Measurements from ENCODE around the gene TNFRSF1B.
A peak's percentile ranks its signal among the peaks of the same experiment; 100 is the strongest.

The TNFRSF1B gene

DNA sequence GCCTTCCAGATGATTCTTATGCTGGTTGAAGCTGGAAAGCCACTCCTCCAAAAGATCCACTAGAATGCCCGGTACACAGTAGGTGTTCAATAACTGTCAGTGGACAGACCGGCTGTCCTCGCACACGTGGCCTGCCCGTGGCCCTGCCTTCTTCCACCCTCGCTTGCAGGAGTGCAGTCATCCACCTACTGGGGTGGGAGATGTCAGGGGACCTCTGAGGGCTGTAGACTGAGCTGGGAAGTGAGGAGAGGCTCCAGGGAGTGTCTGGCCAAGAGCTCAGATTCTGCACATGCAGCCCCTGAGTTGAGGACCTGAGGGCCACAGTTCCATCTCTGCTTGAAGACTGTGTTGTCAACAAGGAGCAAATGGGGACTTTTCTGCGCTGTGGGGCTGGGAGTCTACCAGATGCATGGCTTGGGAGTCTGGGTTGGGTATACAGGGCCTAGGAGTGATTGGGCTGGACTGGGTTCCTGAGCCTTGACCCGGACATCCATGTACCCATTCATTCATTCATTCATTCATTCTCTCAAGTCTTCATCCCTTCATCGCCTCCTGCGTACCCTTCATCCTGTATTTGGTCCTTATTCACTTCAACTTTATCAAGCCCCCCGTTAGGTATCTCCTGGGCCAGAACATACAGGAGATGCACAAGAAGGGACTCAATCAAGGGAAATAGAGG, 4.2 kb upstream of the TNFRSF1B start:
- H3K36me3 ChIP-seq (ENCODE audit: insufficient read depth, low read length), result no peaks in the 10 kb centered on the region
- WGBS, result 97% methylated on average over 11 of the region's 11 CpGs
- H3K27me3 ChIP-seq (ENCODE audit: insufficient read depth, low read length), result peaks cover 29% of the 10 kb centered on the region
- no peaks in the 10 kb centered on the region for H3K9me3 ChIP-seq (ENCODE audit: insufficient read depth, low read depth, low read length)
- H3K27ac ChIP-seq (ENCODE audit: low read depth, low read length), result no peak overlapping the region
- peaks cover 12% of the 10 kb centered on the region for H3K4me1 ChIP-seq (ENCODE audit: insufficient read depth, low read length)
- no peak overlapping the region for H3K4me3 ChIP-seq (ENCODE audit: low read length)
- H3K9ac ChIP-seq (ENCODE audit: low read depth, low read length), result no peak overlapping the region

- H3K9ac ChIP-seq (ENCODE audit: low read depth, low read length), result no peak overlapping the region
- H3K36me3 ChIP-seq (ENCODE audit: insufficient read depth, low read length), result no peaks in the 10 kb centered on the region
- peaks cover 7% of the 10 kb centered on the region for H3K4me1 ChIP-seq (ENCODE audit: insufficient read depth, low read length)
- H3K4me3 ChIP-seq (ENCODE audit: low read length), result no peak overlapping the region
- H3K27me3 ChIP-seq (ENCODE audit: insufficient read depth, low read length), result peaks cover 36% of the 10 kb centered on the region
- H3K27ac ChIP-seq (ENCODE audit: low read depth, low read length), result no peak overlapping the region
- WGBS, result 94% methylated on average over 9 of the region's 9 CpGs
- no peaks in the 10 kb centered on the region for H3K9me3 ChIP-seq (ENCODE audit: insufficient read depth, low read depth, low read length)
Observed at GRCh38 chr1:12163210-12163609, 3.6 kb upstream of the TNFRSF1B start.

DNA sequence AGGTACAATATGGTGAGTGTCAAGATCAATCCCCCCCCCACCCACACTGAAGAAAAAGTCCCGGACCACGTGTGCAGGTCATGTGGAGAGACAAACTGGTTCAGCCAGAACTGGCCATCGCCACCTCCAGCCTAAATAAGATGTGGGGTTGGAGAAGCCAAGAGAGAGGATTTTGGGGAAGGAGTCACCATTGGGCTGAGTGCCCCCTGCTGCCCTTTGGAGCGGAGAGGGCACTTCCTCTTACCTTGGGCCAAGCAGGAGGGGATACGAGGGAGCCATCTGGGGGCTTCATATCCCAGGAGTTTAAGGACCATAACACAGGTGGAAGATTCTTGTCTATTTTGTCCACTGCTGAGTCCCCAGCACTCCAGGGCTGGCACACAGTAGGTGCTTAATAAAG, 2.6 kb upstream of the TNFRSF1B start:
- Histone ChIP-seq H3K27ac (ENCODE audit: low read depth, low read length) (no peak overlapping the region), H3K27me3 (ENCODE audit: insufficient read depth, low read length) (peaks cover 40% of the 10 kb centered on the region), H3K4me1 (ENCODE audit: insufficient read depth, low read length) (no peaks in the 10 kb centered on the region), H3K9me3 (ENCODE audit: insufficient read depth, low read depth, low read length) (no peaks in the 10 kb centered on the region), H3K4me3 (ENCODE audit: low read length) (no peak overlapping the region), H3K9ac (ENCODE audit: low read depth, low read length) (no peak overlapping the region), H3K36me3 (ENCODE audit: insufficient read depth, low read length) (no peaks in the 10 kb centered on the region)
- 95% methylated on average over 5 of the region's 5 CpGs for WGBS

DNA sequence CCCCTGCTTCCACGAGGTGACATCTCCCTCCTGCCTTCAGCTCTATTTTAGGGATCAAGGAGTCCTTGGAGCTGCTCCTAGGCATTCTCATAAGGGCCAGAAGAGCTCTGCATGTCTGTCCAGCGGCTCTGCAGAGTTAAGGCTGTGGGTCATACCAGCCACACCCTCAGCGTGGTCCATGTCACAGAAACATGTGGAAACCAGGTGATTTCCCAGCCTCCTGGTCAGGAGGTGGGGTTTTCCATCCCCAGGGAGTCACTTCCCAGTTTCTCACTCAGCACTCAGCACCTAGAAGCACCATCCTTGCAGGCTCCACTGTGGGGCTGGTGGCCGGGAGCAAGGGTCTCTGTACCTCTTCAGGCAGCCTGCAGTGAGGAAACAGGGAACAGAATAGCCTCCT, 1.4 kb upstream of the TNFRSF1B start:
- peaks cover 44% of the 10 kb centered on the region for H3K27me3 ChIP-seq (ENCODE audit: insufficient read depth, low read length)
- H3K9ac ChIP-seq (ENCODE audit: low read depth, low read length), result no peak overlapping the region
- no peak overlapping the region for H3K27ac ChIP-seq (ENCODE audit: low read depth, low read length)
- no peaks in the 10 kb centered on the region for H3K36me3 ChIP-seq (ENCODE audit: insufficient read depth, low read length)
- WGBS, result 88% methylated on average over 4 of the region's 4 CpGs
- H3K4me1 ChIP-seq (ENCODE audit: insufficient read depth, low read length), result no peaks in the 10 kb centered on the region
- H3K9me3 ChIP-seq (ENCODE audit: insufficient read depth, low read depth, low read length), result no peaks in the 10 kb centered on the region
- H3K4me3 ChIP-seq (ENCODE audit: low read length), result no peak overlapping the region

DNA sequence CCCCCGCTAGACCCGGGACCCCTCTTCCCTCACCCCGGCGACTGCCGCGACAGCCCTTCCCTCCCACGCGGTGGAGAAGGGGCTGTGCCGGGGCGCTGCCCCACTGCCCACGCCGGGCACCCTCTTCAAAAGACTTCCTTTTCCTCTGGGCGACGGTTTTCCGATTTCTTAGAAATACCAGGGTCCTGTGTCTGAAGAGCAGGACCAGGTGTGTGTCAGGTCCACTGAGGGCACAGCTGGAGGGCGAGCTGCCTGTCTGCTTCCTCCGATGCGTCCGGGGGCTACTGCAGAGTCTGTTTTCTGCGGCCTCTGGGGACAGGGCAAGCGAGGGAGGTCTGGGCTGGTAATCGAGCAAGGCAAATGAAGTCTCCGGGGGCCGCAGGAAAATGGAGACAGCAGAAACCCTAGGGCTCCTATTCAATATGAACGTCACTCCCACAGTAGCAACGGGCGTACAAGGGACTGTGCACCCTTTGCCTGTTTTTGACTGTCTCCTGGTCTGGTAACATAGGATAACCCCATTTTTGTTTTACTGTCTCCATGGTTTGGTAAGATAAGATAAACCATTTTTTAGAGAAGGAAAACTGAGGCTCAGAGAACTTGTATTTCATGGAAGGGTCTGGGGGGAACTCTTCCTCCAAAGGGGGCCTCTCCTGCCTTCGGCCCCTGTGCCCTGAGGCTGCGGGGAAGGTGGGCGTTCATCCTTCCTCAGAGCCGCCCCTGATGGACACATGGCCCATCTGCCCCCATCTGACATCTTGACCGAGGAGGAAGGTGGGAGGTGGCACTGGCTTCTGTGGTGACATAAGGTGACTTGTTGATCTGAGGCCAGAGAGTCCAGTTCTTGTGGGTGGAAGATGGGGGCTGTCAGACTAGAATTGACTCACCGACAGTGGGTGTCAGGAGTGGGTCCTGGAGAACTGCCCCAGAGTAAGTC, 970 bp downstream of the TNFRSF1B start:
- Histone ChIP-seq H3K4me3 (ENCODE audit: low read length) (peak overlapping the region; percentile 37), H3K9ac (ENCODE audit: low read depth, low read length) (no peak overlapping the region), H3K36me3 (ENCODE audit: insufficient read depth, low read length) (no peaks in the 10 kb centered on the region), H3K9me3 (ENCODE audit: insufficient read depth, low read depth, low read length) (no peaks in the 10 kb centered on the region), H3K27ac (ENCODE audit: low read depth, low read length) (no peak overlapping the region), H3K4me1 (ENCODE audit: insufficient read depth, low read length) (no peaks in the 10 kb centered on the region), H3K27me3 (ENCODE audit: insufficient read depth, low read length) (peaks cover 44% of the 10 kb centered on the region)
- 55% methylated on average over 33 of the region's 33 CpGs for WGBS

GRCh38 chr1:12168451-12169160, 1.8 kb downstream of the TNFRSF1B start:
- Histone ChIP-seq H3K27ac (ENCODE audit: low read depth, low read length) (no peak overlapping the region), H3K9ac (ENCODE audit: low read depth, low read length) (no peak overlapping the region), H3K4me3 (ENCODE audit: low read length) (no peak overlapping the region), H3K4me1 (ENCODE audit: insufficient read depth, low read length) (no peaks in the 10 kb centered on the region), H3K36me3 (ENCODE audit: insufficient read depth, low read length) (no peaks in the 10 kb centered on the region), H3K9me3 (ENCODE audit: insufficient read depth, low read depth, low read length) (no peaks in the 10 kb centered on the region), H3K27me3 (ENCODE audit: insufficient read depth, low read length) (peaks cover 44% of the 10 kb centered on the region)
- 60% methylated on average over 17 of the region's 17 CpGs for WGBS

- Histone ChIP-seq H3K9ac (ENCODE audit: low read depth, low read length) (no peak overlapping the region), H3K4me1 (ENCODE audit: insufficient read depth, low read length) (no peaks in the 10 kb centered on the region), H3K27ac (ENCODE audit: low read depth, low read length) (no peak overlapping the region), H3K4me3 (ENCODE audit: low read length) (no peak overlapping the region), H3K9me3 (ENCODE audit: insufficient read depth, low read depth, low read length) (no peaks in the 10 kb centered on the region), H3K36me3 (ENCODE audit: insufficient read depth, low read length) (no peaks in the 10 kb centered on the region), H3K27me3 (ENCODE audit: insufficient read depth, low read length) (peaks cover 44% of the 10 kb centered on the region)
- 88% methylated on average over 8 of the region's 8 CpGs for WGBS
Observed at GRCh38 chr1:12169442-12170135, 2.8 kb downstream of the TNFRSF1B start.

DNA sequence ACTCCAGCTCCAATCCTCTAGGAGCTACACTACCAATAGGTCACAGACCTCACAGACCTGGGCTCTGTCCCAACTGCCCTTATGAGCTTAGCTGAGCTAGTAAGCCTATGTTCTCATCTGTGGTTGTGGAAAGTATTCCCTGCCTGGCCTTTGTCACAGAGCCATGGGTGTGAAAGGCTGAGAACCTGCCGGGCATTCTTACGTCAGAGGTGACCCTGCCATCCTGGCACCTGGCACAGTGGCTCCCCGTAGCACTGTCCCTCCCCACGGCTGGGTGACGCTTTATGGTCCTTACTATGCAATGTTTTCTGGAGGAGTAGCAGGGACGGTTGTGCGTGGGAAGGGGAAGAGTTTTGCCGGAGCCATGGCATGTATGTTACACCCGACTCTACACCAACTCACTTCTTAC, 3.5 kb downstream of the TNFRSF1B start:
- no peak overlapping the region for H3K27ac ChIP-seq (ENCODE audit: low read depth, low read length)
- peaks cover 40% of the 10 kb centered on the region for H3K27me3 ChIP-seq (ENCODE audit: insufficient read depth, low read length)
- 94% methylated on average over 9 of the region's 9 CpGs for WGBS
- no peak overlapping the region for H3K9ac ChIP-seq (ENCODE audit: low read depth, low read length)
- no peak overlapping the region for H3K4me3 ChIP-seq (ENCODE audit: low read length)
- no peaks in the 10 kb centered on the region for H3K9me3 ChIP-seq (ENCODE audit: insufficient read depth, low read depth, low read length)
- no peaks in the 10 kb centered on the region for H3K36me3 ChIP-seq (ENCODE audit: insufficient read depth, low read length)
- H3K4me1 ChIP-seq (ENCODE audit: insufficient read depth, low read length), result no peaks in the 10 kb centered on the region

- Histone ChIP-seq H3K9me3 (ENCODE audit: insufficient read depth, low read depth, low read length) (no peaks in the 10 kb centered on the region), H3K36me3 (ENCODE audit: insufficient read depth, low read length) (no peaks in the 10 kb centered on the region), H3K4me1 (ENCODE audit: insufficient read depth, low read length) (no peaks in the 10 kb centered on the region), H3K9ac (ENCODE audit: low read depth, low read length) (no peak overlapping the region), H3K27ac (ENCODE audit: low read depth, low read length) (no peak overlapping the region), H3K27me3 (ENCODE audit: insufficient read depth, low read length) (peaks cover 29% of the 10 kb centered on the region), H3K4me3 (ENCODE audit: low read length) (no peak overlapping the region)
- WGBS, result 90% methylated on average over 12 of the region's 12 CpGs
Observed at GRCh38 chr1:12171206-12172041, 4.6 kb downstream of the TNFRSF1B start.
